NCI-H2029 (cell line): ENCODE data around the gene ZBED3.
"Not testable (repeated sequence)": the region's sequence is repeated elsewhere in the genome, so short reads cannot be mapped to it uniquely, and the experiment has no call there.

Experiments used
- DNase-seq: peaks from one replicate; lab custom pipeline; 2025; lab: John Stamatoyannopoulos, UW

Gene ZBED3

GRCh38 chr5:77086689-77087483 is at the start of gene ZBED3:
TSS of gene ZBED3 (minus strand) at chr5:77087285. CDS start at chr5:77077878, 9,407 bp downstream.
- DNase-seq = peak; percentile 69

GRCh38 chr5:77133061-77133758 is 46.1 kb upstream of the ZBED3 start:
- DNase-seq = peak; percentile 92

GRCh38 chr5:77131361-77131760 is 44.3 kb upstream of the ZBED3 start:
- DNase-seq = no peak

GRCh38 chr5:77129391-77129990 is 42.4 kb upstream of the ZBED3 start:
- no peak for DNase-seq

GRCh38 chr5:77128411-77129061 is 41.5 kb upstream of the ZBED3 start:
- DNase-seq = no peak

- DNase-seq = no peak
Observed at GRCh38 chr5:77123057-77123456, 36.0 kb upstream of the ZBED3 start.

GRCh38 chr5:77120706-77121105 is 33.6 kb upstream of the ZBED3 start:
- no peak for DNase-seq

GRCh38 chr5:77120086-77120485 is 33.0 kb upstream of the ZBED3 start:
- DNase-seq = no peak

- DNase-seq = no peak
Observed at GRCh38 chr5:77117161-77117560, 30.1 kb upstream of the ZBED3 start.

GRCh38 chr5:77107035-77107434 is 19.9 kb upstream of the ZBED3 start:
- DNase-seq = not testable (repeated sequence)

GRCh38 chr5:77104813-77105212 is 17.7 kb upstream of the ZBED3 start:
- DNase-seq = no peak

- no peak for DNase-seq
Observed at GRCh38 chr5:77103457-77103856, 16.4 kb upstream of the ZBED3 start.

GRCh38 chr5:77102549-77102948 is 15.5 kb upstream of the ZBED3 start:
- no peak for DNase-seq

GRCh38 chr5:77101298-77101697 is 14.2 kb upstream of the ZBED3 start:
- DNase-seq = no peak

- no peak for DNase-seq
Observed at GRCh38 chr5:77095189-77095588, 8.1 kb upstream of the ZBED3 start.

- peak; percentile 15 for DNase-seq
Observed at GRCh38 chr5:77087484-77088261, 588 bp upstream of the ZBED3 start.

- DNase-seq = no peak
Observed at GRCh38 chr5:77086368-77086688, 757 bp downstream of the ZBED3 start.

GRCh38 chr5:77083088-77083487 is 4.0 kb downstream of the ZBED3 start:
- no peak for DNase-seq

GRCh38 chr5:77082280-77082679 is 4.8 kb downstream of the ZBED3 start:
- no peak for DNase-seq

- peak; percentile 88 for DNase-seq
Observed at GRCh38 chr5:77080905-77081304, 6.2 kb downstream of the ZBED3 start.

GRCh38 chr5:77080479-77080878 is 6.6 kb downstream of the ZBED3 start:
- DNase-seq = peak; percentile 73

- DNase-seq = no peak
Observed at GRCh38 chr5:77077829-77078176, 9.3 kb downstream of the ZBED3 start.
